ENCODE data around the gene LYRM7.

DNA sequence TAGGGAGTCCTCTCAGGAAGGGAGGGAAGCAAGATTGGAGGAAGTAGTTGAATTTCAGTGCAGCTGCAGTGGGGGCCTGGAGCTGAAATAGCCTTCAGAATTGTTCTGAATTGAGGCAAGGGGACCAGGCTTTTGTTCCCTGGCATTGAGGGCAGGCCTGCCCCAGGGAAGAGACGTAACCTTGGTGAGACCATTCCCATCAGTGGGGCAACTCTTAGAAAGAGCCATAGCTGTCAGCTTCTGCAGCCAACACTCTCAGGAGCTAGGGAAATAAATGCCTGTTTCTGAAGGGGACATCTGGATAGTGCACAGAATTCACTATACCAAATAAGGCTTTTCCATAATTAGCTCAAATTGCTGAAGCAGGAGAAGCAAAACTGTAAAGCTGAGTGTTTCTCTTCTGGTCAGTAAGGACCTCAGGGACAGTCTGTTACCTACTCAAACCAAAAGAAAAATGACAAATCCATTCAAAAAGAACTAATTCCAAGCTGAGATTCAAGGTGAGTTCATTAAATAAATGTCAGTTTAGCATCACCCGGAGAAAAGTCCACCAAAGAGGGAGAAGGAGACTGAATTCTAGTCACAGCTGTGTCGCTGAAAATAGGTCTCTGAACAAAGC lies 44.0 kb downstream of the LYRM7 start:
- no peak for TF ChIP-seq POLR2A (IDR thresholded peaks at IDR 0.05)
- TF ChIP-seq, protein P1, sequence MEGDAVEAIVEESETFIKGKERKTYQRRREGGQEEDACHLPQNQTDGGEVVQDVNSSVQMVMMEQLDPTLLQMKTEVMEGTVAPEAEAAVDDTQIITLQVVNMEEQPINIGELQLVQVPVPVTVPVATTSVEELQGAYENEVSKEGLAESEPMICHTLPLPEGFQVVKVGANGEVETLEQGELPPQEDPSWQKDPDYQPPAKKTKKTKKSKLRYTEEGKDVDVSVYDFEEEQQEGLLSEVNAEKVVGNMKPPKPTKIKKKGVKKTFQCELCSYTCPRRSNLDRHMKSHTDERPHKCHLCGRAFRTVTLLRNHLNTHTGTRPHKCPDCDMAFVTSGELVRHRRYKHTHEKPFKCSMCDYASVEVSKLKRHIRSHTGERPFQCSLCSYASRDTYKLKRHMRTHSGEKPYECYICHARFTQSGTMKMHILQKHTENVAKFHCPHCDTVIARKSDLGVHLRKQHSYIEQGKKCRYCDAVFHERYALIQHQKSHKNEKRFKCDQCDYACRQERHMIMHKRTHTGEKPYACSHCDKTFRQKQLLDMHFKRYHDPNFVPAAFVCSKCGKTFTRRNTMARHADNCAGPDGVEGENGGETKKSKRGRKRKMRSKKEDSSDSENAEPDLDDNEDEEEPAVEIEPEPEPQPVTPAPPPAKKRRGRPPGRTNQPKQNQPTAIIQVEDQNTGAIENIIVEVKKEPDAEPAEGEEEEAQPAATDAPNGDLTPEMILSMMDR (IDR thresholded peaks at IDR 0.05) = no peak

Data from breast epithelium (tissue), 3 donors.